Transverse colon (tissue), 4 donors: Measurements from ENCODE around the gene TCF23. TPM values are rescaled to one million over a fixed set of nuclear protein-coding genes. Genes with fewer than 3 reads are reported as not detected.

Source experiments
- DNase-seq: peaks from one replicate; pipeline ENCODE4 v3.0.0-alpha.2; 2019
- H3K27ac ChIP-seq, 4 donors: fragments of 200-600 bp; sonication (generic); 2 replicates each; pipeline ENCODE4 v1.5.1; 2016 to 2018; ENCODE audit warnings: inconsistent platforms in 4 of 4
- H3K27me3 ChIP-seq: fragments of 200-600 bp; sonication (generic); 2 replicates; pipeline ENCODE4 v1.5.1; 2017; ENCODE audit warnings: inconsistent platforms
- H3K36me3 ChIP-seq, 4 donors: fragments of 200-600 bp; sonication (generic); 2 replicates each; pipeline ENCODE4 v1.5.1; 2017 to 2019; ENCODE audit warnings: inconsistent platforms in 4 of 4
- H3K4me1 ChIP-seq, 4 donors: fragments of 200-600 bp; sonication (generic); 2 replicates each; pipeline ENCODE4 v1.5.1; 2017 to 2020; ENCODE audit warnings: inconsistent platforms in 4 of 4
- H3K4me3 ChIP-seq, 4 donors: fragments of 200-600 bp; sonication (generic); 1 replicate in 1 of 4; 2 replicates in 3 of 4; pipeline versions ENCODE4 v1.5.1 to v1.6.1; 2017 to 2019; ENCODE audit warnings: inconsistent platforms in 4 of 4
- H3K9me3 ChIP-seq, 2 donors: fragments of 200-600 bp; sonication (generic); 2 replicates each; pipeline ENCODE4 v1.5.1; 2017 to 2019; ENCODE audit warnings: inconsistent platforms in 2 of 2
- CTCF ChIP-seq, 5 experiments: fragments of 200-600 bp in 3 of 5; fragments of 450-650 bp in 2 of 5; sonication (generic) in 3 of 5; IDR thresholded peaks; 1 replicate in 2 of 5; 2 replicates in 3 of 5; pipeline ENCODE4 v1.5.1; 2016 to 2017; ENCODE audit warnings: antibody characterized with exemption in 5 of 5, inconsistent platforms in 3 of 5, mild to moderate bottlenecking in 2 of 5, moderate library complexity in 1 of 5
- EP300 ChIP-seq: sonication (generic); formaldehyde crosslinking; IDR thresholded peaks from one replicate; pipeline ENCODE4 v1.6.1; 2017; ENCODE audit warnings: antibody characterized with exemption, low read depth
- POLR2A ChIP-seq: fragments of 450-650 bp; IDR thresholded peaks from one replicate; pipeline ENCODE4 v1.6.1; 2016; ENCODE audit warnings: antibody characterized with exemption, mild to moderate bottlenecking, moderate library complexity
- POLR2AphosphoS5 ChIP-seq, 3 donors: sonication (generic); formaldehyde crosslinking; IDR thresholded peaks; one replicate each; pipeline ENCODE4 v1.6.1; 2016; ENCODE audit warnings: antibody characterized with exemption in 3 of 3
- WGBS, 2 donors: methylation state at CpG; one replicate each; pipeline ENCODE4 v1.1.5; 2018; ENCODE audit warnings: low coverage in 1 of 2; 5-methylcytosine and 5-hydroxymethylcytosine counted together
- in situ Hi-C, 4 donors: fragments of 200-750 bp; cut with MboI; loops; one replicate each; pipeline versions ENCODE4 v1.15.0 to v1.15.1; 2017; ENCODE audit warnings: low sequenced_read_pairs in 3 of 4, low pct_ligation_motif_present in 1 of 4, low pct_unique_long_range_greater_than_20kb in 1 of 4
- intact Hi-C: fragments of 100-400 bp; cut with DNase I; formaldehyde crosslinking; loops from one replicate; pipeline ENCODE4 v1.15.1; 2023; ENCODE audit warnings: low total_unique reads
- total RNA-seq, 4 donors: library from RNA; depleted of rRNA; stranded (reverse); fragments of >200 nt; gene quantifications; one replicate each; pipeline ENCODE4 v1.1.0, GENCODE V29; 2016

TCF23 gene
- total RNA-seq, 4 donors from 2014 or later: not detected

GRCh38 chr2:27177441-27178351, 28.9 kb downstream of the TCF23 start:
- 55 to 58% methylated on average over 10 to 15 of the region's 15 CpGs for WGBS, 2 donors
- Histone ChIP-seq H3K36me3 (no peaks in the 10 kb centered on the region), H3K27me3 (peaks cover 21% of the 10 kb centered on the region), H3K4me1 (no peaks in the 10 kb centered on the region), H3K9me3 (no peaks in the 10 kb centered on the region), H3K4me3 (no peak overlapping the region), H3K27ac (no peak overlapping the region)
- DNase-seq: no peak
- intact Hi-C loops (no loop called here), in situ Hi-C loops (no loop called here)
- TF ChIP-seq EP300: no peak
- TF ChIP-seq POLR2AphosphoS5 (IDR thresholded peaks at IDR 0.05): no peak
- no peak for TF ChIP-seq CTCF (IDR thresholded peaks at IDR 0.05)
- TF ChIP-seq POLR2A: no peak

- no peak for DNase-seq
- intact Hi-C loops: no loop called here
- in situ Hi-C loops: no loop called here
- Histone ChIP-seq H3K36me3 (no peaks in the 10 kb centered on the region), H3K4me1 (no peaks in the 10 kb centered on the region), H3K27ac (no peak overlapping the region), H3K27me3 (peaks cover 21% of the 10 kb centered on the region), H3K4me3 (no peak overlapping the region), H3K9me3 (no peaks in the 10 kb centered on the region)
- TF ChIP-seq POLR2AphosphoS5 (IDR thresholded peaks at IDR 0.05): no peak
- TF ChIP-seq CTCF (IDR thresholded peaks at IDR 0.05): no peak
- TF ChIP-seq POLR2A: no peak
- TF ChIP-seq EP300: no peak
- WGBS, 2 donors: 82 to 88% methylated on average over 3 of the region's 3 CpGs
Measured at GRCh38 chr2:27178469-27178868, 29.7 kb downstream of the TCF23 start.

GRCh38 chr2:27179344-27180000, 30.7 kb downstream of the TCF23 start:
- Histone ChIP-seq H3K4me3 (no peak overlapping the region), H3K27ac (peak overlapping the region; percentile 36 to 49 (median 46)), H3K9me3 (no peaks in the 10 kb centered on the region), H3K4me1 (peaks cover 0 to 3% (median 0%) of the 10 kb centered on the region in 4 donors), H3K36me3 (no peaks in the 10 kb centered on the region), H3K27me3 (peaks cover 21% of the 10 kb centered on the region)
- TF ChIP-seq EP300 (no peak), POLR2A (no peak), CTCF (IDR thresholded peaks at IDR 0.05) (no peak), POLR2AphosphoS5 (IDR thresholded peaks at IDR 0.05) (no peak)
- no peak for DNase-seq
- in situ Hi-C loops (no loop called here), intact Hi-C loops (no loop called here)
- WGBS, 2 donors: 46 to 50% methylated on average over 3 of the region's 3 CpGs

- intact Hi-C loops (no loop called here), in situ Hi-C loops (no loop called here)
- H3K36me3 ChIP-seq: no peaks in the 10 kb centered on the region
- peak overlapping the region in 3 of 4 donors; percentile 1 to 49 (median 28) for H3K27ac ChIP-seq
- peaks cover 0 to 4% (median 0%) of the 10 kb centered on the region in 4 donors for H3K4me1 ChIP-seq
- 60 to 92% methylated on average over 2 to 4 of the region's 4 CpGs for WGBS, 2 donors
- DNase-seq: no peak
- H3K4me3 ChIP-seq: no peak overlapping the region
- H3K27me3 ChIP-seq: peaks cover 19% of the 10 kb centered on the region
- H3K9me3 ChIP-seq: no peaks in the 10 kb centered on the region
- TF ChIP-seq POLR2AphosphoS5 (IDR thresholded peaks at IDR 0.05): no peak
- no peak for TF ChIP-seq POLR2A
- no peak for TF ChIP-seq EP300
- TF ChIP-seq CTCF (IDR thresholded peaks at IDR 0.05): no peak
Measured at GRCh38 chr2:27182346-27182745, 33.5 kb downstream of the TCF23 start.
